ENCODE measurements around the gene PARVA.

GRCh38 chr11:12560362-12560761 is 183.0 kb downstream of the PARVA start:
- TF ChIP-seq TAF1 (IDR thresholded peaks at IDR 0.05; ENCODE audit: borderline replicate concordance, low read depth, low read length) (no peak), POLR2AphosphoS5 (IDR thresholded peaks at IDR 0.05; ENCODE audit: low read depth, low read length) (no peak), POLR2A (IDR thresholded peaks at IDR 0.05; ENCODE audit: low read depth, low read length) (no peak)
